ENCODE data around the gene CIAO3.
"Not testable (repeated sequence)": the region's sequence is repeated elsewhere in the genome, so short reads cannot be mapped to it uniquely, and the experiment has no call there.

The CIAO3 gene

GRCh38 chr16:747978-748746, 7.4 kb upstream of the CIAO3 start:
- Histone ChIP-seq H3K36me3 (ENCODE audit: control insufficient read depth, insufficient read depth, low read length) (no peaks in the 10 kb centered on the region), H3K4me1 (ENCODE audit: control insufficient read depth, insufficient read depth, low read length) (peaks cover 13% of the 10 kb centered on the region), H3K27ac (ENCODE audit: insufficient read depth, low read depth, low read length, poor library complexity, severe bottlenecking) (no peak overlapping the region), H3K27me3 (ENCODE audit: control insufficient read depth, insufficient read depth, low read length, poor library complexity, severe bottlenecking) (no peaks in the 10 kb centered on the region), H3K4me3 (ENCODE audit: insufficient read depth, low read depth, low read length) (no peak overlapping the region), H3K9me3 (ENCODE audit: control insufficient read depth, low read length) (no peaks in the 10 kb centered on the region)
- WGBS, 2 experiments, result 92% methylated on average over 39 of the region's 39 CpGs

DNA sequence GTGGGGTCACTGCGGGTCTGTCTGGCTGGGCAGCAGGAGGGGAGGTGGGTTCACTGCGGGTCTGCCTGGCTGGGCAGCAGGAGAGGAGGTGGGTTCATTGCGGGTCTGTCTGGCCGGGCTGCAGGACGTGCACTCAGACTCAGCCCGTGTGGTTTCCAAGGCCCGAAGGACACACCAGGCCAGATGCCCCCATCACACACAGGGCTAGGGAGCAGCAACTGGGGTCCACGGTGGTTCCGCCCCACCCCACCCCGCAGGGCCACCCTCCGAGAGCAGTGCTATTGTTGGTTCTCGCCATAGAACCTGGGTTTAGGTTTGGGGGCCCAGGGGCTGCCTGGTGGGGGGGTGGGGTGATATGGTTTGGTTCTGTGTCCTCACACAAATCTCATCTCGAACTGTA, 5.8 kb upstream of the CIAO3 start:
- 88% methylated on average over 13 of the region's 13 CpGs for WGBS, 2 experiments
- Histone ChIP-seq H3K9me3 (ENCODE audit: control insufficient read depth, low read length) (no peaks in the 10 kb centered on the region), H3K4me1 (ENCODE audit: control insufficient read depth, insufficient read depth, low read length) (peaks cover 4% of the 10 kb centered on the region), H3K36me3 (ENCODE audit: control insufficient read depth, insufficient read depth, low read length) (no peaks in the 10 kb centered on the region), H3K27ac (ENCODE audit: insufficient read depth, low read depth, low read length, poor library complexity, severe bottlenecking) (no peak overlapping the region), H3K4me3 (ENCODE audit: insufficient read depth, low read depth, low read length) (no peak overlapping the region), H3K27me3 (ENCODE audit: control insufficient read depth, insufficient read depth, low read length, poor library complexity, severe bottlenecking) (no peaks in the 10 kb centered on the region)

DNA sequence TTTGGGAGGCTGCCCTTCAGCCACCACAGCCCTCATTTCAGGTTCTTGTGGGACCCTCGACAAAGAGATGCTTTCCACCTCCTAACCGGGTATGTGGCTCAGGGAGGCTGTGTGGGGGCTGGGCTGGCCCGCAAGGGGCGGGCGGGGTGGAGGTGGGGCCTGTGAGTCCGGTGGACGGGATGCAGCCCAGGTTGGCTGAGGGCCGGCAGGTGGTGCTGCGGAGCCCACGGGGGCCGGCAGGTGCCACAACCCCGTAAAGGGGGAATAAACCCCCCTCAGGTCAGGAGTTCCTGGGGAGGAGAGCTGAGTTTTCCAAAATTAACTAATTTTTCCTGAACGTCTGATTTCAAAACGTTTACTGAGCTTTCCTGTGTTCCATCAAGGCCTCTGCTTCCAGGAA, 4.9 kb upstream of the CIAO3 start:
- no peak overlapping the region for H3K4me3 ChIP-seq (ENCODE audit: insufficient read depth, low read depth, low read length)
- WGBS, 2 experiments, result 2 to 4% methylated on average over 14 of the region's 14 CpGs
- no peaks in the 10 kb centered on the region for H3K27me3 ChIP-seq (ENCODE audit: control insufficient read depth, insufficient read depth, low read length, poor library complexity, severe bottlenecking)
- no peak overlapping the region for H3K27ac ChIP-seq (ENCODE audit: insufficient read depth, low read depth, low read length, poor library complexity, severe bottlenecking)
- no peaks in the 10 kb centered on the region for H3K9me3 ChIP-seq (ENCODE audit: control insufficient read depth, low read length)
- H3K4me1 ChIP-seq (ENCODE audit: control insufficient read depth, insufficient read depth, low read length), result no peaks in the 10 kb centered on the region
- no peaks in the 10 kb centered on the region for H3K36me3 ChIP-seq (ENCODE audit: control insufficient read depth, insufficient read depth, low read length)

DNA sequence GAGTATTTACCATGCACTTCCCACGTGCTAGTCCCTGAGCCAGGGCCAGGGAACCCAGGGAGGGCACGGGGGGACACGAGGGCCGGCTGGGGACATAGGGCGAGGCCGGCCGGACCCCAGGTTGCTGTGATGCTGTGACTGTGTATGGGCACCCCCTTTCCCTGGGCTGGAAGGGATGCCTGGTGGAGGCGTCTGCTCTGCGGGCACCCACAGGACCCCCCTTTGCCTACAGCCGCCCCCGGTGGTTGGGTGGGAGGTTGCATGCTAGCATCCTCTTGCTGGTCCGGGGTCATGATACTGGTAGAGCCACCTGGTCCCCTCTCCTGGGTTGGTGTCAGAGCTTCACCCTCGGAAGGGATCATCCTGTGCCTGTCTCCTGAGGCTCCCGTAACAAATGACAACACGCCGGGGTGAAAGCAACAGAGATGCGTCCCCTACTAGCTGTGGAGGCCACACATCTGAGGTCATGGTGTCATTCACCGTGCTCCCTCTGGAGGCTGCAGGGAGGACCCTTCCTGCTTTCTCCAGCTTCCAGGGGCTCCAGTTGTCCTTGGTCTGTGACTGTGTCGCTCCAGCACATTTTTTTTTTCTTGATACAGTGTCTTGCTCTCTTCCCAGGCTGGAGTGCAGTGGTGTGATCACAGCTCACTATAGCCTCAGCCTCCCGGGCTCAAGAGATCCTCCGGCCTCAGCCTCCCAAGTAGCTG, 3.1 kb upstream of the CIAO3 start:
- WGBS, 2 experiments, result 90 to 92% methylated on average over 21 of the region's 21 CpGs
- no peaks in the 10 kb centered on the region for H3K9me3 ChIP-seq (ENCODE audit: control insufficient read depth, low read length)
- H3K27ac ChIP-seq (ENCODE audit: insufficient read depth, low read depth, low read length, poor library complexity, severe bottlenecking), result no peak overlapping the region
- H3K4me1 ChIP-seq (ENCODE audit: control insufficient read depth, insufficient read depth, low read length), result peaks cover 7% of the 10 kb centered on the region
- no peaks in the 10 kb centered on the region for H3K36me3 ChIP-seq (ENCODE audit: control insufficient read depth, insufficient read depth, low read length)
- H3K27me3 ChIP-seq (ENCODE audit: control insufficient read depth, insufficient read depth, low read length, poor library complexity, severe bottlenecking), result no peaks in the 10 kb centered on the region
- no peak overlapping the region for H3K4me3 ChIP-seq (ENCODE audit: insufficient read depth, low read depth, low read length)

DNA sequence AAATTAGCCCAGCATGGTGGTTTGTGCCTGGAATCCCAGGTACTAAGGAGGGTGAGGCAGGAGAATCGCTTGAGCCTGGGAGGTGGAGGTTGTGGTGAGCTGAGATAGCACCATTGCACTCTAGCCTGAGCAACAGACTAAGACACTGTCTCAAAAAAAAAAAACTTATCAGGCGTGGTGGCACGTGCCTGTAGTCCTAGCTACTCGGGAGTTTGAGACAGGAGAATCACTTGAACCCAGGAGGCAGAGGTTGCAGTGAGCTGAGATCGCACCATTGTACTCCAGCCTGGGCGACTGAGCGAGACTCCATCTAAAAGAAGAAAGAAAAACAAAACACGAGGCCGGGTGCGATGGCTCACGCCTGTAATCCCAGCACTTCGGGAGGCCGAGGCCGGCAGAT, 2.1 kb upstream of the CIAO3 start:
- WGBS, 2 experiments, result 91% methylated on average over 14 of the region's 14 CpGs
- H3K4me1 ChIP-seq (ENCODE audit: control insufficient read depth, insufficient read depth, low read length); H3K27me3 ChIP-seq (ENCODE audit: control insufficient read depth, insufficient read depth, low read length, poor library complexity, severe bottlenecking); H3K4me3 ChIP-seq (ENCODE audit: insufficient read depth, low read depth, low read length); H3K9me3 ChIP-seq (ENCODE audit: control insufficient read depth, low read length); H3K36me3 ChIP-seq (ENCODE audit: control insufficient read depth, insufficient read depth, low read length); H3K27ac ChIP-seq (ENCODE audit: insufficient read depth, low read depth, low read length, poor library complexity, severe bottlenecking): not testable (repeated sequence)

GRCh38 chr16:741986-742629, 1.3 kb upstream of the CIAO3 start:
- Histone ChIP-seq H3K4me3 (ENCODE audit: insufficient read depth, low read depth, low read length) (no peak overlapping the region), H3K36me3 (ENCODE audit: control insufficient read depth, insufficient read depth, low read length) (no peaks in the 10 kb centered on the region), H3K4me1 (ENCODE audit: control insufficient read depth, insufficient read depth, low read length) (peaks cover 7% of the 10 kb centered on the region), H3K27ac (ENCODE audit: insufficient read depth, low read depth, low read length, poor library complexity, severe bottlenecking) (no peak overlapping the region), H3K27me3 (ENCODE audit: control insufficient read depth, insufficient read depth, low read length, poor library complexity, severe bottlenecking) (no peaks in the 10 kb centered on the region), H3K9me3 (ENCODE audit: control insufficient read depth, low read length) (no peaks in the 10 kb centered on the region)
- WGBS, 2 experiments, result 93 to 95% methylated on average over 15 of the region's 15 CpGs

- WGBS, 2 experiments, result 1 to 2% methylated on average over 22 of the region's 22 CpGs
- H3K27ac ChIP-seq (ENCODE audit: insufficient read depth, low read depth, low read length, poor library complexity, severe bottlenecking), result no peak overlapping the region
These were observed 386 bp downstream of the CIAO3 start for GRCh38 chr16:740459-740763.

DNA sequence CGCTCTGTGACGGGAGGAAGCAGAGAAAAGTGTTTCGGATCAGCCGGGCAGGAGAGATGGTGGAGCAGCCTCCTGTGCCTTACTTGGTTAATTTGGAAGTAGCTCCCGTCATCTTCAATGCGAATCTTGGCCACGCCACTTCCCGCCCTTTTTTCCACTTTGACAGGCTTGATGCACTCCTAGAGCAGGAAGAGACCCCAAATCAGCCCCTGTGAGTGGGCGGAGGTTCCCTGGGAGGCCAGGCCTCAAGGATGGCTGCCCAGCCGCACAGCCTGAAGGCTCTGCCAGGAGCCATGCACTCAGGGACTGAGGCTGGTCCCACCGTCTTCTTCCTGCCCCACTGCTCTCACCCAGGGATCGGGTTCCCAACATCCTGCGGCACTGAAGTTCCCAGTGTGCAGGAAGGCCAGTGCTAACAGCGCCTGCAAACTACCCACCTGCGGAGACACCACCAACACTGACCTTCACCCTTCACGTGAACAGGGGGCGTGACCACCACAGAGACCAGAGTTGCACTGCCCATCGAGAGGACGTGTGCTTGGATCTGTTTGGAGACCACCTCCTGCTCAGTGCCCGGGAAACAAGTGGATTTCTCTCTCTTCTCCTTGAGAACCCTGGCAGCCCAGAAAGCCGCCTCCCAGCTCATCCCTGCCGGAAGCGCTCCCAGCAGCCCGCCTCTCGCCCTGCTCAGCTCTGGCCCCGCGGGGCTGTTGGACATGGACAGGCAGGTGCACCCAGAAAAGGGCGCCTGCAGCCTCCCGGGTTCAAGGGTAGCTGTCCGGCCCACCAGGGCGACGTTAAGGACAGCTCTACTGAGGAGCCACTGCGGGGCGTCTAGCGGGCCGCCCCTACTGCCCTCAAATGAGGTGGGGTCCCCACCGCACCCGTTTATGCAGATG, 988 bp downstream of the CIAO3 start:
- Histone ChIP-seq H3K36me3 (ENCODE audit: control insufficient read depth, insufficient read depth, low read length) (no peaks in the 10 kb centered on the region), H3K4me1 (ENCODE audit: control insufficient read depth, insufficient read depth, low read length) (peaks cover 7% of the 10 kb centered on the region), H3K27ac (ENCODE audit: insufficient read depth, low read depth, low read length, poor library complexity, severe bottlenecking) (no peak overlapping the region), H3K9me3 (ENCODE audit: control insufficient read depth, low read length) (no peaks in the 10 kb centered on the region), H3K4me3 (ENCODE audit: insufficient read depth, low read depth, low read length) (peak overlapping the region; percentile 94), H3K27me3 (ENCODE audit: control insufficient read depth, insufficient read depth, low read length, poor library complexity, severe bottlenecking) (no peaks in the 10 kb centered on the region)
- 59% methylated on average over 38 of the region's 38 CpGs for WGBS, 2 experiments

More at GRCh38 chr16:740459-740763, 386 bp downstream of the CIAO3 start:
- Histone ChIP-seq H3K36me3 (ENCODE audit: control insufficient read depth, insufficient read depth, low read length) (no peaks in the 10 kb centered on the region), H3K27me3 (ENCODE audit: control insufficient read depth, insufficient read depth, low read length, poor library complexity, severe bottlenecking) (no peaks in the 10 kb centered on the region), H3K9me3 (ENCODE audit: control insufficient read depth, low read length) (no peaks in the 10 kb centered on the region), H3K4me3 (ENCODE audit: insufficient read depth, low read depth, low read length) (peak overlapping the region; percentile 94), H3K4me1 (ENCODE audit: control insufficient read depth, insufficient read depth, low read length) (peaks cover 7% of the 10 kb centered on the region)

- H3K27me3 ChIP-seq (ENCODE audit: control insufficient read depth, insufficient read depth, low read length, poor library complexity, severe bottlenecking), result no peaks in the 10 kb centered on the region
- H3K36me3 ChIP-seq (ENCODE audit: control insufficient read depth, insufficient read depth, low read length), result no peaks in the 10 kb centered on the region
- no peak overlapping the region for H3K4me3 ChIP-seq (ENCODE audit: insufficient read depth, low read depth, low read length)
- H3K9me3 ChIP-seq (ENCODE audit: control insufficient read depth, low read length), result no peaks in the 10 kb centered on the region
- no peak overlapping the region for H3K27ac ChIP-seq (ENCODE audit: insufficient read depth, low read depth, low read length, poor library complexity, severe bottlenecking)
- H3K4me1 ChIP-seq (ENCODE audit: control insufficient read depth, insufficient read depth, low read length), result peaks cover 7% of the 10 kb centered on the region
- 95 to 97% methylated on average over 29 of the region's 29 CpGs for WGBS, 2 experiments
These were observed 3.8 kb downstream of the CIAO3 start for GRCh38 chr16:736936-737481.

Data from ectodermal cell (in vitro differentiated cells).